IPS-18c (cell line): ENCODE results near the gene TIAL1.
"Not testable (repeated sequence)": the region's sequence is repeated elsewhere in the genome, so short reads cannot be mapped to it uniquely, and the experiment has no call there.

Source experiments
- H3K4me3 ChIP-seq: 2 replicates; pipeline ENCODE4 v1.7.0; 2013; ENCODE audit warnings: low read depth, mild to moderate bottlenecking, low read length, moderate library complexity; ENCODE audit not compliant: insufficient read depth
- H3K9me3 ChIP-seq: one replicate; pipeline ENCODE4 v1.6.1; 2013; ENCODE audit warnings: mild to moderate bottlenecking, low read length, moderate library complexity; ENCODE audit not compliant: control insufficient read depth, insufficient read depth

The TIAL1 gene

DNA sequence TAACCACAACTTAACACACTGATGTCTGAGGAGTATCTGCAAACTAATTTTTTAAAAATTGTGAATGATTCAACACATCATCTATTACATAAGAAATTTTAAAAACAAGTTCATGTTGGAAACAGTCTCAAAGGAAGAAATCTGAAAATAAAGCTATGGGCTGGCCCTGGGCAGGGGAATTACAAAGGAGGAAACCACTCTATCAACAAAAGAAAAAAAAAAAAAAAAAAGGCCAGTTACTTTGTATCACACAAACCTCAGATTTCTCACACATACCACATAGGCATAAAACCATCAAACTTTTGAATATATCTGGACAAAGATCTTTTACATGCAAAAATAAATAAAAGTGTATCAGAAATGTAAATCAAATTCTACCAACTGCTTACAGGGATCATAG lies 20.8 kb downstream of the TIAL1 start:
- no peaks in the 10 kb centered on the region for H3K9me3 ChIP-seq
- no peak overlapping the region for H3K4me3 ChIP-seq

DNA sequence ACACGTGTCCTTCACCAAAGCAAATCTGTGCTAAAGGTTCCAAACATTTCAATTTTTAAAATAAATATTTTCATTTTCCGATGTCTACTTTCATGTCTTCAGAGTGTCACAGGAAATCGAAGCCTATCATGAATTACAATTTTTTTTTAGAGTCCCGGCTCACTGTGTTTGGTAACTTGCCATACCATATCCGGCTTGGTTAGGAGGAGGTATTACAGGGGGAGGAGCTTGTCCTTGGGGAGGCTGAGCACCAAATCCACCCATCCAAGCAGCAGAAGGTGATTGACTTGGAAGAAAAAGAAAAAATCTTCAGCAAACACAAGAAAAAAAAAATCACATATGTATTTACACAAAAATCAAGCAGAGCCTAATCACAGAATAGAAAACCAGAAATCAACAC lies 21.3 kb downstream of the TIAL1 start:
- no peak overlapping the region for H3K4me3 ChIP-seq
- no peaks in the 10 kb centered on the region for H3K9me3 ChIP-seq

DNA sequence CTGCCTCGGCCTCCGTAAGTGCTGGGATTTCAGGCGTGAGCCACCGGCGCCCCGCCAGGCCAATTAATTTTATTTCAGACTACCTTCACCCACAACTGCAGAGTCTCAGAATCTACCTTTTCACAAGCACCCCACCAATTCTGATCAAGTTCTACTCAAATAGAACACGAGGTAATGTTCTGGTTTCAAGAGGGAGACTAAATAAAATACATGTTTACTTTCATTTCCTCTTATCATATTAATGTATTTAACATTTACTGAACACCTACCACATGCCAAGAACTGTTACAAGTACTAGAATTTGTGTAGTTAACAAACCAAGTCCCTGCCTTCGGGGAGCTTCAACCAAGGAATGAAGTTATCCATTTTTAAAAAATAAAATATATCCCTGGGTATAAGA lies 28.8 kb downstream of the TIAL1 start:
- H3K4me3 ChIP-seq, result no peak overlapping the region
- H3K9me3 ChIP-seq, result no peaks in the 10 kb centered on the region

DNA sequence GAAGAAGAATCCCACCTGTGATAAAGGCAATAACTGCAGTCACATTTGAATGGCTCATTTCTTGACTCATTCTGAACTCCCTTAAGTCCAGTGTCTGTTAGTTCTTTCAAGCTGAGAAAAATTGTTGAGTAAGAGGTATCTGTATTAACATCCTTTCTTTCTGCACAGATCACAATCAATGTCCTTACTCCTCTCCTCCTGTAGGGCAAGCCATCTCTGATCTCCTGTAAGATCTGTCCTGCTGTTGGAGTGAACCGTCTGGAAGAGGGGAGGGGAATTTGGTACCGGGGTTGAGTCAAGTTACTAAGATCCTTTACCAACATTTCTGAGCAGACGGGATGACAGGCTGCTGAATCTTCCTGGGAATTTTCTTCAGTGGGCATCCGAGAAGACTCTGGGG lies 34.7 kb downstream of the TIAL1 start:
- peaks cover 2% of the 10 kb centered on the region for H3K9me3 ChIP-seq
- H3K4me3 ChIP-seq, result no peak overlapping the region

DNA sequence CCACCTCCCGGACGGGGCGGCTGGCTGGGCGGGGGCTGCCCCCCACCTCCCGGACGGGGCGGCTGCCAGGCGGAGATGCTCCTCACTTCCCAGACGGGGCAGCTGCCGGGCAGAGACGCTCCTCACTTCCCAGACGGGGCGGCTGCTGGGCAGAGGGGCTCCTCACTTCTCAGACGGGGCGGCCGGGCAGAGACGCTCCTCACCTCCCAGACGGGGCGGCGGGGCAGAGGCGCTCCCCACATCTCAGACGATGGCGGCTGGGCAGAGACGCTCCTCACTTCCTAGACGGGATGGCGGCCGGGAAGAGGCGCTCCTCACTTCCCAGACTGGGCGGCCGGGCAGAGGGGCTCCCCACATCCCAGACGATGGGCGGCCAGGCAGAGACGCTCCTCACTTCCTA lies 37.3 kb downstream of the TIAL1 start:
- H3K4me3 ChIP-seq, H3K9me3 ChIP-seq: not testable (repeated sequence)

DNA sequence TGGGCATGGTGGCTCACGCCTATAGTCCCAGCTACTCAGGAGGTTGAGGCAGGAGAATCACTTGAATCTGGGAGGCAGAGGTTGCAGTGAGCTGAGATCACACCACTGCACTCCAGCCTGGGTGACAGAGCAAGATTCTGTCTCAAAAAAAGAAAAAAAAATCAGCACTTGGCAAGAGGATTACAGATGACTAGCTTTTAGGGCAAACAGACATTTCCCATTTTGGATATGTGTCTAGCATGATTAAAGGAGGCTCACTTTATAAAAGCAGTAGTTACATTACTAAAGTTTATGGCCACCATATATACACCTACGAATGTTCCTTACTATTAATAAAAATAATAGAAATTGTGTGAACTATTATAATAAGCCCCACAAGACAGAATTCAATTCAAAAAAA lies 40.7 kb downstream of the TIAL1 start:
- not testable (repeated sequence) for H3K4me3 ChIP-seq, H3K9me3 ChIP-seq

DNA sequence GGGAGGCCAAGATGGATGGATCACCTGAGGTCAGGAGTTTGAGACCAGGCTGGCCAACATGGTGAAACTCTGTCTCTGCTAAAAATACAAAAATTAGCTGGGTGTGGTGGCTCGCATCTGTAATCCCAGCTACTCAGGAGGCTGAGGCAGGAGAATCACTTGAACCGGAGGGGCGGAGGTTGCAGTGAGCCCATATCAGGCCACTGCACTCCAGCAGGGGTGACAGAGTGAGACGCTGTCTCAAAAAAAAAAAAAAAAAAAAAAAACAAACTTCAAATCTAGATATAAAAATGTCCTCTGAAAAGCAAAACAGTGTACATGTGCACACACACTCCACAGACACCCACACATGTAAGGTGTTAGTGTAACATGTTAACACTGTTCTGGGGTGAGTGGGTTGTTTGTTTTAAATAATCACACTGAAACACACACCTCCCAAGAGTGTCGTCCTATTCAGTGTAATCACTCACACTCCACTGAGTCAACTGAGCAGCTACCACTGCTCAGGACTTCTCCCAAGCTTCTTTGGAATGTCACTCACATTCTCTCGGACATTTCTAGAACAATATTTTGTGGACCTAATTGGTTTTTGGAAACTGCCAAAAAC lies 41.5 kb downstream of the TIAL1 start:
- Histone ChIP-seq H3K9me3 (peaks cover 2% of the 10 kb centered on the region), H3K4me3 (no peak overlapping the region)

DNA sequence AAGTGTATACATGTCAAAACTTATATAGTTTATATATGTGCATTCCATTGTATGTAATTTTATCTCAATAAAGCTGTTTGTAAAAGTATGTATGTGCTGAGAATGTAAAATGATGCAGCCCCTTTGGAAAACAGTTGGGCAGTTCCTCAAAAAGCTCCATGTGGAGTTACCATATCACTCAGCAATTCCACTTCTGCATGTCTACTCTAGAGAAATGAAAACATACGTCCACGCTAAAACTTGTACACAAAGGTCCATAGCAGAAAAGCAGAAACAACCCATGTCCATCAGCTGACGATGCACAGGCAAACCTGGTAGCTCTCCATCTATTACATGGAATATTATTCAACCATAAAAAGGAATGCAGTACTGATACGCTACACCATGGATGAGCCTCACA lies 45.9 kb downstream of the TIAL1 start:
- Histone ChIP-seq H3K4me3 (no peak overlapping the region), H3K9me3 (no peaks in the 10 kb centered on the region)

DNA sequence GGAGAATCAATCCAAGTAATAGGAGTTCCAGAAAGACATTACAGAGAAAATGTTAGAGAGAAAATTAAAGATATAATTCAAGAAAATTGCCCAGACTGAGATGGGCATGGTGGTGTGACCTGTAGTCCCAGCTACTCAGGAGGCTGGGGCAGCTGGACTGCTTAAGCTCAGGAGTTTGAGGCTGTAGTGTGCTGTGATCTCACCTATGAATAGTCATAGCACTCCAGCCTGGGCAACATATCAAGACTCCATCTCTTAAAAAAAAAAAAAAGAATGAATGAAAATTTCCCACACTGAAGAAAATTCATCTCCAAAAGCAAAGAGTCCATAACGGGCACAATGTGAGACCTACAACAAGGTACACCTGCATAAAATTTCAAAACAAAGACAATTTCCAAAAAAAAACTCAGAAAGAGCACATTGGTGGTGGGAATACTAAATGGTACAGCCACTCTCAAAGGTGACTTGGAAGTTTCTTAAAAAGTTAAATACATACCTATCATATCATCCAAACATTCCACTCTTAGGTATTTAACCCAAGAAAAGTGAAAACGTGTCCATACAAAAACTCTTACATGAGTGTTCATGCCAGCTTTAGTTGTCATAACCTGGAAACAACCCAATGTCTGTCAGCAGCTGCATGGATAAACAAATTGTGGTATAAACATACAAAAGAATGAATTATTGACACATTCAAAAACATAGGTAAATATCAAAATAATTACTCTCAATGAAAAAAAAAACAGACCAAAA lies 47.3 kb downstream of the TIAL1 start:
- Histone ChIP-seq H3K9me3 (no peaks in the 10 kb centered on the region), H3K4me3 (no peak overlapping the region)

DNA sequence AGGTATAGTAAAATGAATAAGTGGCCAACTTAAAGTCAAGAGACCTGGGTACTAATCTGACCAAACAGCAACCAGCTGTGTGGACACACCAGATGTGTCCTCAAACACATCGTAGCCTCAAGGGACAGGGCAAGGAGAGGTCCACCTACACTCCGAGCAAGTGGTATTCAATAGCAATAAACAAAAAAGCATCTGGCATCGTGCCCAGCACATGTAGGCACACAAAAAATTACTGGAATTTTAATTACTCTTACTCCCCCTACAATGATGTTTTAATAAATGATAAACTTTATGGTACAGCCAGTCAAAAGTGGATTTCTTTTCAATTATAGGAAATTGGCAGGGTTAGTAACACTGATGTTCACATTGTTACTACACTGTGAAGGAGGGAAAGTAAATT lies 50.8 kb downstream of the TIAL1 start:
- Histone ChIP-seq H3K9me3 (no peaks in the 10 kb centered on the region), H3K4me3 (no peak overlapping the region)

DNA sequence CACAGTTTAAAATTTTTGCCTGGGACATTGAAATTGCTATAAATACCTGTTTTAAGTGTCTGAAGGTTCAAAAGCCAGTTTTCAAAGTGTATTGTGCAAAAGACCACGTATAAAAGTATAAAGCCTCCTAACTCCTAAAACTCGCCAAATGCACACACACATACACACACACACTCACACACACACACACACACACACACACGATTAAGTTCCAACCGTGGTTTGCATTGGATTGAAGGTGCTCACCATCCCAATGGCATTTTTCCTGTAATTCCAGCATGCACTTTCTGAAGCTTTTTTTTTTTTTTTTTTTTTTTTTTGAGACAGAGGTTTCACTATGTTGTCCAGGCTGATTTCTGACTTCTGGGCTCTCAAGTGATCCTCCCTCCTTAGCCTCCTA lies 51.5 kb downstream of the TIAL1 start:
- H3K4me3 ChIP-seq, result no peak overlapping the region
- H3K9me3 ChIP-seq, result no peaks in the 10 kb centered on the region

DNA sequence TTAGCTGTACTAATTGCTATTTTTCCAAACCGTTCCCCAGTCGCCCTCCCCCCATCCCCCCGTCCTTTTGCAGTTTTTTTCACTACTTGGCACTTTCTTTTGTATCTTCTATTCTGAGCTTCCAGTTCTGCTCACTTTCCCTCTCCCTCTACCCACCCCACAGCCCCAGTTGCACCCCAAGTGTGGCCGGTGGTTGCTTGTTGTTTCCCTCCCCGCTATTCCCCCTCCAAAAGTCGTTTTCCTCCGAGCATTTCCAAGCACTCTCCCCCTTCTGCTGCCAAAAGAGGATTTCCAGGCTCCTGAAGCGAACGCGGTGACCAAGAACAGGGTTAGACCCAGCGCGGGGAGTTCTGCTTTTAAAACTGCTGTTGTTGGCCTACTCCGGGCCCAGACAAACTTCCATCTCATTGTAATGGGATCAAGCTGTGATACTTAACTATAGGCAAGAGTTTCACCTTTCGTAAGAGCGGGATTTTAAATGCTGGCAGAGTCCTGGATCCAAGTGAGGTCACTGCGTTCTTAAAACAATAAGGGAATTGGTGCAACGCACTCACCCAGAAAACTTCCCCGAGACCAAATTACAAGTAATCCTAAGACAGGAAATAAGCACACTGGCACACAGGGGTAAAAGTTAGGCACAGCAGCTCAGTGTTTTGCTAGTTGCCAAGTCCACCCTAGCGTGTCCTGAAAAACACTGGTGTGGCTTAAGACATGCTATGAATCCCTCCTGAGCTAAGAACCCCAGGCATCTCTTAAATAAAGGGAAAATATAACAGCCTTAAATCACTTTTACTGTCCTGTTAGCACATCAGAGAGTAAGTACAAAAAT lies 52.7 kb downstream of the TIAL1 start:
- peak overlapping the region; percentile 65 for H3K4me3 ChIP-seq

DNA sequence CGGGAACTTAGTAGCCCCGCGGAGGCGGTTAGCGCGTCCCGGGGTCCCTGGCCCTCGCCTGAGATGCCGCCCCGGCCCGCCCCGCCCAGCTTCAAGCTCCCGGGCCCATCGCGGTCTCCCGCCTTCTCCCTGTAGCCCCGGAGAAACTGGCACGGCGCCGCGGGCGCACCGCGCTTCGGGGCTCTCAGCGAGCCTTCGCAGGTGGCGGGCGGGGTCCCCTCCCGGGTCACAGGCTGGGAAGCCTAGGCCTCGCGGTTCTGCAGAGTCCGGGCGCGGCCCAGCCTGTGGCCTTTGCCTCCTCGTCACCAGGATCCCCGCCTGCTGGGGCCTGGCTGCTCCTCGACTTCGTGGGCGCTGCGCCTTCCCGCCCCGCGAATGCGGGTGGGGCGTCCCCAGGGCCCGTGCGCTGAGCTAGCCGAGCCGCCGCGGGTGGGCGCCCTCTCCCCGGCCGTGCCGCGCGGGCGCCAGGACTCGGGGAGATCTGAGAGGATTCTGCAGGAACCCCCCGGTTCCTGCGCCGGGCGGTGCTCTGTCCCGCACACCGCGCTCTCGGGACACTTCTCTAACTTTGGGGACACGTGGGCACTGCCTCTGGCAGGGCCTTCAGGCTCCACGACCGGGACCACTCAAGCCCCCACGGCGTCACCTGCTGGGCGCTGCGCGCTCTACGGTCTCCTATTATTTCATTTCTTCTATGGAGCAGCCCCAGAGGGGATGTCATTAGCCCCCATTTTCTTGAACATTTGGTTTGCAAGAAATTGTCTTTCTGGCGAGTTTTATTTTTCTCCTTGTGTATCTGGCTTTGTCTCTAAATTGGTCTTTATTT lies 53.6 kb downstream of the TIAL1 start:
- H3K4me3 ChIP-seq, result peak overlapping the region; percentile 65

More for the DNA sequence above, 52.7 kb downstream of the TIAL1 start:
- H3K9me3 ChIP-seq, result no peaks in the 10 kb centered on the region

DNA sequence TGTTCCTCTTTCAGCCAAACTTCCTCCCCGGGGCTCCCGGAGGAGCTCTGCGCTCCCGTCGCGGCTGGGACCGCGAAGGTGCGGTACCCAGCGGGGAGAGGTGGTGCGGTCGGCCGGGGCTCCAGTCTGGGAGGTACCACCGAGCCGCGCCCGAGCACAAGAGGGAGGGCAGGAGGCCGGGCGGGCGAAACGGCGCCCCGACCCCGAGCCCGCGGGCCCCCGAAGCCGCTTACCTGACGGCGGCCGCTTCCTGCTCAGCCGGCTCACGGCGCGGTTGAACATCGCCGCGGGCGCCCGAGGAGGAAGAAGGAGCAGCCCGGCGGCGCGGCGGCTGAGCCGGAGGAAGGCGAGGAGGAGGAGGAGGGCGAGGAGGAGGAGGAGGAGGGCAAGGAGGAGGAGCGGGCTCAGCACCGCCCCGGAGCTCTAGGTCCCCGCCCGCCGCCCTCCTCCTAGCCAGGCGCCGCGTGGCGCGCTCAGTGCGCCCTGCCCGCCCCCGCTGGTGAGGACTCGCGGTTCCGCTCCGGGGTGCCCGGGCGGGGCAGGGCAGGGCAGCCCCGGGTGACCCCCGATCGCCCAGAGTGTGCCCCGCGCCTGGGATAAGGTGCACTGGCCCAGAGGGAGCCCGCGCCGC lies 54.3 kb downstream of the TIAL1 start, which contains the start of gene RGS10:
Gene RGS10 (minus strand): TSS at position 363 of the 631 bp plus-strand sequence. CDS start 81 bp downstream, at position 282.
- no peaks in the 10 kb centered on the region for H3K9me3 ChIP-seq
- H3K4me3 ChIP-seq, result peak within 1 kb of the TSS; percentile 65

More for the DNA sequence above, 53.6 kb downstream of the TIAL1 start:
- H3K9me3 ChIP-seq, result no peaks in the 10 kb centered on the region

DNA sequence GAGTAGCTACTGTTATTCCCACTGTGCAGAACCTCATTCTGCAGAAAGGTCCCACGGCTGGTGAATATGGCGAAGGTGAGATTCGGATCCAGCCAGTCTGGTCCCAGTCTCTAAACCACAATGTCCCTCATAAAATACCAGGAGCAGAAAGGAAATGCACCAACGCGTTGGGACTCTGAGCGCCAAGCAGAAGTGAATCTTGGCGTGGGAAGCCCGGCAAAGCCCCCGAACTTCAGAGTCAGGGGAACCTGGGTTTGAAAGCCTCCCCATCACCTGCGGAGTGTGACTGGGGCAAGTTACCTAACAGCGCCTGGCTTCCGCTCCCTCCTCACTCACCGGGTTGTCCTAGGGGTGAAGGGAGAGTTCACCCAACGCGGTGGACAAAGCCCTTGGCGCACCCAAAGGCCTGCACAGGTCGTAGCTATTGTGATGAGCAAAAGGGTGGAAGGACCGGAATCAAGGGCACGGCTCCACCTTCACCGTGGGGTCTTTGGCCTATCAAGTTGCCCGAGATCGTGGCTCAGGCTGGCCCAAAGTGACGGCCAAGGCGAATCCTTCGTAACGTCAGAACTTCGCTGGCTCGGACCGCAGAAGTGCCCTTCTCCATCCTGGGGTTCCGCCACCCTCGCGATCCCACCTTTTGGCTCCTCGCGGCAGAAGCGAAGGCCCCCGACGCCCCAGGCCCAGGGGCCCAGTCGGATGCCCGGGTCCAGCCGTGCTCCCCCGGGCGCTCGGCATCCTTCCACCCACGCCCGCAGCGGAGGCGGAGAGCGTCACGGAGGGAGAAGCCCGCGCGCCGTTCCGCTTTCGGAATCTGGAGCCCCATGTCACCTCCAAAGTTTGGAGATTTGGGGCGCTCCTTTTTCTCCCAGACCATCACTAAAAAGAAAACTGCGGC lies 55.1 kb downstream of the TIAL1 start:
- Histone ChIP-seq H3K4me3 (peak overlapping the region; percentile 65), H3K9me3 (no peaks in the 10 kb centered on the region)

DNA sequence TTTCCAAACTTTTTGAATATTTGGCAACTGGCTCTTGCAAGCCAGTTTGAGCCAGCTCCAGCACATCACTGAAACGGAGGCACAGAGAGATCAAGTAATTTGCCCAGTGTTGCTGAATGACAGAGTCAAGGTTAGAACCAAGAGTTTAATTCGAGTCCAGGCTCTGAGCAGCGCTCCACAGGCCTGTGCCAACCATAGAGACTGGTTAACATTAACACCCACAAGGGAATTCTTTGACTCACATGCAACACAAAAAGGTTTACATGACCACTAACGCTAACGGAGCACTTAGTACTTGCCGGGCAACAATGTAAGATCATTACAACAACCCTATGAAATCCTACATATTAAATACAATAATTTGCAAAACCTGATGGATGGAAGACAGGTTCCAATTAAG lies 55.7 kb downstream of the TIAL1 start:
- Histone ChIP-seq H3K9me3 (no peaks in the 10 kb centered on the region), H3K4me3 (no peak overlapping the region; the same call in 1 of the 2 replicates)
